Activated CD8-positive, alpha-beta memory T cell treated with anti-CD3 and anti-CD28 coated beads, Interleukin-2, amount 50 U/mL, for 1 hour (primary cell): ENCODE data around the gene EXOC8.
"Not testable (repeated sequence)": the region's sequence is repeated elsewhere in the genome, so short reads cannot be mapped to it uniquely, and the experiment has no call there.

Experiments used
- DNase-seq: peaks from one replicate; pipeline ENCODE4 v3.0.0-alpha.2; 2020; ENCODE audit errors: extremely low read depth

Gene EXOC8

GRCh38 chr1:231353086-231353485 lies 15.4 kb upstream of the EXOC8 start:
- DNase-seq: no peak

- no peak for DNase-seq
These were observed 14.2 kb upstream of the EXOC8 start for GRCh38 chr1:231351816-231352215.

- not testable (repeated sequence) for DNase-seq
These were observed 11.2 kb upstream of the EXOC8 start for GRCh38 chr1:231348856-231349255.

- no peak for DNase-seq
These were observed 10.8 kb upstream of the EXOC8 start for GRCh38 chr1:231348442-231348841.

- no peak for DNase-seq
These were observed 10.3 kb upstream of the EXOC8 start for GRCh38 chr1:231347961-231348360.

- no peak for DNase-seq
These were observed 2.8 kb upstream of the EXOC8 start for GRCh38 chr1:231340328-231341013.

GRCh38 chr1:231338270-231339128 lies 847 bp upstream of the EXOC8 start, which contains the start of gene SPRTN:
Gene SPRTN (plus strand): TSS chr1:231338293. CDS start chr1:231338384, 91 bp downstream.
- no peak for DNase-seq

- DNase-seq: no peak
These were observed 595 bp downstream of the EXOC8 start for GRCh38 chr1:231337043-231337471.

GRCh38 chr1:231335663-231336602 lies 1.7 kb downstream of the EXOC8 start:
- DNase-seq: no peak

GRCh38 chr1:231334952-231335351 lies 2.7 kb downstream of the EXOC8 start:
- DNase-seq: no peak

GRCh38 chr1:231334079-231334666 lies 3.5 kb downstream of the EXOC8 start:
- no peak for DNase-seq

GRCh38 chr1:231332761-231333160 lies 4.9 kb downstream of the EXOC8 start:
- DNase-seq: no peak

- no peak for DNase-seq
These were observed 8.2 kb downstream of the EXOC8 start for GRCh38 chr1:231329483-231329882.

- DNase-seq: no peak
These were observed 10.0 kb downstream of the EXOC8 start for GRCh38 chr1:231327617-231328016.

- no peak for DNase-seq
These were observed 11.4 kb downstream of the EXOC8 start for GRCh38 chr1:231326248-231326647.

GRCh38 chr1:231324660-231325059 lies 13.0 kb downstream of the EXOC8 start:
- no peak for DNase-seq

GRCh38 chr1:231322880-231323530 lies 14.6 kb downstream of the EXOC8 start:
- DNase-seq: no peak

- no peak for DNase-seq
These were observed 18.6 kb downstream of the EXOC8 start for GRCh38 chr1:231319080-231319479.

- DNase-seq: no peak
These were observed 19.1 kb downstream of the EXOC8 start for GRCh38 chr1:231318568-231318967.

GRCh38 chr1:231318015-231318355 lies 19.7 kb downstream of the EXOC8 start:
- no peak for DNase-seq
